ENCODE measurements around the gene TMEM175.

- TF ChIP-seq CTCF (IDR thresholded peaks at IDR 0.05; ENCODE audit: low read depth, low read length), result no peak
- no peak for TF ChIP-seq MYC (IDR thresholded peaks at IDR 0.05; ENCODE audit: low read depth, low read length)
Measured at GRCh38 chr4:987624-988513, 55.6 kb downstream of the TMEM175 start.
